ENCODE results near the gene ST3GAL4.

Gene ST3GAL4

DNA sequence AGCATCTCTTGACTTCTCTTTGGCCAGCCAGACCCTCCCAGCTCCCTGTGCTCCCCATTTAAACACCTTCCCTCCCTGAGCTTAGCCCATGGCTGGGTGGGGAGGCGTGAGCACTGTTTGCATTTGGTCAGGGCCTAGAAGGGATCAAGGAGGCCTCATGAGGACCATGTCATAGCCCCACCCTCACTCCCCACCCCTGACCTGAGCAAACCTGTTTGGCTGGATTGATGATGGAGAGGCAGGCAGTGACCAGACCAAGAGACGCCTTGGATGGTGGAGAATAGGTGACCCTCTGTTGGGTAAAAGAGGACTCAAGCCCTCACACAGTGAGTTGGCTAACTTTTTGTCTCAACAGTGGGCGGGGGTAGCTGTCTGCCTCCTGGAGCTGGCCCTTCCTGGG lies 49.9 kb downstream of the ST3GAL4 start:
- H2AFZ ChIP-seq (ENCODE audit: low read length), result no peak overlapping the region
- peaks cover 52% of the 10 kb centered on the region; the same call in 1 of the 2 replicates for H3K79me2 ChIP-seq (ENCODE audit: insufficient read depth, low read length)
- H3K4me3 ChIP-seq (ENCODE audit: low read length, poor library complexity, severe bottlenecking), result no peak overlapping the region
- H3K9me2 ChIP-seq (replicated peaks; ENCODE audit: low read depth, low read length), result no peaks in the 10 kb centered on the region
- H3K9ac ChIP-seq (ENCODE audit: low read depth, low read length, poor library complexity, severe bottlenecking), result no peak overlapping the region
- no peak for TF ChIP-seq EZH2phosphoT487 (IDR thresholded peaks at IDR 0.05; ENCODE audit: borderline replicate concordance)
- TF ChIP-seq, protein P1, sequence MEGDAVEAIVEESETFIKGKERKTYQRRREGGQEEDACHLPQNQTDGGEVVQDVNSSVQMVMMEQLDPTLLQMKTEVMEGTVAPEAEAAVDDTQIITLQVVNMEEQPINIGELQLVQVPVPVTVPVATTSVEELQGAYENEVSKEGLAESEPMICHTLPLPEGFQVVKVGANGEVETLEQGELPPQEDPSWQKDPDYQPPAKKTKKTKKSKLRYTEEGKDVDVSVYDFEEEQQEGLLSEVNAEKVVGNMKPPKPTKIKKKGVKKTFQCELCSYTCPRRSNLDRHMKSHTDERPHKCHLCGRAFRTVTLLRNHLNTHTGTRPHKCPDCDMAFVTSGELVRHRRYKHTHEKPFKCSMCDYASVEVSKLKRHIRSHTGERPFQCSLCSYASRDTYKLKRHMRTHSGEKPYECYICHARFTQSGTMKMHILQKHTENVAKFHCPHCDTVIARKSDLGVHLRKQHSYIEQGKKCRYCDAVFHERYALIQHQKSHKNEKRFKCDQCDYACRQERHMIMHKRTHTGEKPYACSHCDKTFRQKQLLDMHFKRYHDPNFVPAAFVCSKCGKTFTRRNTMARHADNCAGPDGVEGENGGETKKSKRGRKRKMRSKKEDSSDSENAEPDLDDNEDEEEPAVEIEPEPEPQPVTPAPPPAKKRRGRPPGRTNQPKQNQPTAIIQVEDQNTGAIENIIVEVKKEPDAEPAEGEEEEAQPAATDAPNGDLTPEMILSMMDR (conservative IDR thresholded peaks at IDR 0.05; ENCODE audit: low read length), result no peak
- H4K20me1 ChIP-seq (ENCODE audit: insufficient read depth, low read length, poor library complexity, severe bottlenecking), result peaks cover 4% of the 10 kb centered on the region
- peaks cover 48% of the 10 kb centered on the region; the same call in 1 of the 2 replicates for H3K36me3 ChIP-seq (ENCODE audit: insufficient read depth, low read length)
- no peaks in the 10 kb centered on the region for H3F3A ChIP-seq (ENCODE audit: low read depth)
- H3K9me3 ChIP-seq (ENCODE audit: insufficient read depth, low read depth, low read length), result no peaks in the 10 kb centered on the region
- no peaks in the 10 kb centered on the region for H3K27me3 ChIP-seq (ENCODE audit: insufficient read depth, low read length, poor library complexity, severe bottlenecking)
- H3K4me1 ChIP-seq (ENCODE audit: insufficient read depth, low read length, poor library complexity, severe bottlenecking), result no peaks in the 10 kb centered on the region
- no peak overlapping the region for H3K4me2 ChIP-seq (ENCODE audit: low read depth, low read length, poor library complexity, severe bottlenecking)

DNA sequence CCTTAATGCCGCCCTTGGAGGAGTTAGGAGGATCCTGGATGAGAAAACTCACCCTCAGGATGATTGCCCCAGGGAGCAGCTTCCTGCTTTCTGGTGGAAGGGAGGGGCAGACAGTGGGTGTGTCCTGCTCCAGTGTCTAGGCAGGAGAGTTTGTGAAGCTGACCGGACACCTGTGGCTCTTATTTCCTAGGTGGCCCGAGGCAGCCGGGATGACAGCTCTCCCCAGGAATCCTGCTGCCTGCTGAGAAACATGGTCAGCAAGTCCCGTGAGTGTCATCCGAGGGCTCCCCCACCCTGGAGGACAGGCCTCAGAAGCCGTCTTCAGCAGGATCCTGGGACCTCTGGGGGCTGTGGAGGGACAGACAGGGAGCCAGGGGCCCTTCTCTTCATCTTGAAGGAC lies 50.4 kb downstream of the ST3GAL4 start:
- H3K9me3 ChIP-seq (ENCODE audit: insufficient read depth, low read depth, low read length), result no peaks in the 10 kb centered on the region
- peaks cover 54% of the 10 kb centered on the region; the same call in 1 of the 2 replicates for H3K36me3 ChIP-seq (ENCODE audit: insufficient read depth, low read length)
- H3K27me3 ChIP-seq (ENCODE audit: insufficient read depth, low read length, poor library complexity, severe bottlenecking), result no peaks in the 10 kb centered on the region

DNA sequence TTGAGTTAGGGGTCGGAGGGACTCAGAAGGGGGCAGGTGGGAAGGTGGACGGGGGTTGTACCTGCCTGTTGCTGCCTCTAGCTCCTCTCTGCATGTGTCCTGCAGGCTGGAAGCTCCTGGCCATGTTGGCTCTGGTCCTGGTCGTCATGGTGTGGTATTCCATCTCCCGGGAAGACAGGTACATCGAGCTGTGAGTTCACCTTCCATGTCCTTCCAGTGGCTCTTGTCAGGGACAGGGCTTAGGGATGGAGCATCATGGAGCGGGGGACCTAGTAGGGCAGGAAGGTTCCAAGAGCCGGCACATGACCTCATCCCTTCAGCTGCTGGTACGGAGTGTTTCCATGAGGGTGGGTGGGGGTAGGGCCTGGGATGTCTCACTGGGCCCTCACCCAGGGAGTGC lies 50.9 kb downstream of the ST3GAL4 start:
- Histone ChIP-seq H3K4me3 (ENCODE audit: low read length, poor library complexity, severe bottlenecking) (no peak overlapping the region), H3K79me2 (ENCODE audit: insufficient read depth, low read length) (peaks cover 42% of the 10 kb centered on the region; the same call in 1 of the 2 replicates), H3F3A (ENCODE audit: low read depth) (no peaks in the 10 kb centered on the region), H3K9ac (ENCODE audit: low read depth, low read length, poor library complexity, severe bottlenecking) (no peak overlapping the region), H4K20me1 (ENCODE audit: insufficient read depth, low read length, poor library complexity, severe bottlenecking) (peaks cover 4% of the 10 kb centered on the region), H3K36me3 (ENCODE audit: insufficient read depth, low read length) (peaks cover 56% of the 10 kb centered on the region; the same call in 1 of the 2 replicates), H2AFZ (ENCODE audit: low read length) (no peak overlapping the region), H3K27me3 (ENCODE audit: insufficient read depth, low read length, poor library complexity, severe bottlenecking) (no peaks in the 10 kb centered on the region), H3K9me3 (ENCODE audit: insufficient read depth, low read depth, low read length) (no peaks in the 10 kb centered on the region), H3K4me1 (ENCODE audit: insufficient read depth, low read length, poor library complexity, severe bottlenecking) (no peaks in the 10 kb centered on the region), H3K4me2 (ENCODE audit: low read depth, low read length, poor library complexity, severe bottlenecking) (no peak overlapping the region), H3K9me2 (replicated peaks; ENCODE audit: low read depth, low read length) (no peaks in the 10 kb centered on the region)
- TF ChIP-seq, protein P1 (conservative IDR thresholded peaks at IDR 0.05; ENCODE audit: low read length), result no peak
- TF ChIP-seq EZH2phosphoT487 (IDR thresholded peaks at IDR 0.05; ENCODE audit: borderline replicate concordance), result no peak

More for the DNA sequence above, 50.4 kb downstream of the ST3GAL4 start:
- Histone ChIP-seq H3K9me2 (replicated peaks; ENCODE audit: low read depth, low read length) (no peaks in the 10 kb centered on the region), H3F3A (ENCODE audit: low read depth) (no peaks in the 10 kb centered on the region), H4K20me1 (ENCODE audit: insufficient read depth, low read length, poor library complexity, severe bottlenecking) (peaks cover 4% of the 10 kb centered on the region), H2AFZ (ENCODE audit: low read length) (no peak overlapping the region), H3K4me1 (ENCODE audit: insufficient read depth, low read length, poor library complexity, severe bottlenecking) (no peaks in the 10 kb centered on the region), H3K79me2 (ENCODE audit: insufficient read depth, low read length) (peaks cover 46% of the 10 kb centered on the region; the same call in 1 of the 2 replicates), H3K4me2 (ENCODE audit: low read depth, low read length, poor library complexity, severe bottlenecking) (no peak overlapping the region), H3K9ac (ENCODE audit: low read depth, low read length, poor library complexity, severe bottlenecking) (no peak overlapping the region), H3K4me3 (ENCODE audit: low read length, poor library complexity, severe bottlenecking) (no peak overlapping the region)
- TF ChIP-seq, protein P1 (conservative IDR thresholded peaks at IDR 0.05; ENCODE audit: low read length), result no peak
- TF ChIP-seq EZH2phosphoT487 (IDR thresholded peaks at IDR 0.05; ENCODE audit: borderline replicate concordance), result no peak
